Thoracic aorta (tissue), 2 donors: ENCODE data around the gene UXT. TPM values are rescaled to one million over a fixed set of nuclear protein-coding genes. Genes with fewer than 3 reads are reported as not detected.

Source experiments
- ATAC-seq: fragments of 150-250 bp; one replicate; pipeline ENCODE4 v1.8.0; 2017; ENCODE audit warnings: low read depth; ENCODE audit not compliant: insufficient number of reproducible peaks, low FRiP score
- DNase-seq: peaks from one replicate; pipeline ENCODE4 v3.0.0-alpha.2; 2020; ENCODE audit warnings: low spot score
- H3K27ac ChIP-seq, 2 donors: fragments of 200-600 bp; sonication (generic); 1 replicate in 1 of 2; 2 replicates in 1 of 2; pipeline ENCODE4 v1.5.1; 2016; ENCODE audit warnings: mild to moderate bottlenecking in 2 of 2, moderate library complexity in 2 of 2
- H3K27me3 ChIP-seq: fragments of 200-600 bp; sonication (generic); replicated peaks from 2 replicates; pipeline ENCODE4 v1.6.0; 2016; ENCODE audit warnings: mild to moderate bottlenecking; ENCODE audit not compliant: insufficient read depth
- H3K36me3 ChIP-seq: fragments of 200-600 bp; sonication (generic); one replicate; pipeline ENCODE4 v1.5.1; 2016
- H3K4me1 ChIP-seq, 2 donors: fragments of 200-600 bp; sonication (generic); 1 replicate in 1 of 2; 2 replicates in 1 of 2; pipeline versions ENCODE4 v1.5.1 to v1.6.0; 2016; ENCODE audit warnings: low read depth in 2 of 2, mild to moderate bottlenecking in 1 of 2; ENCODE audit not compliant: control insufficient read depth in 1 of 2
- H3K4me3 ChIP-seq: fragments of 200-600 bp; sonication (generic); 2 replicates; pipeline ENCODE4 v1.5.1; 2016; ENCODE audit warnings: mild to moderate bottlenecking
- H3K9me3 ChIP-seq: fragments of 200-600 bp; sonication (generic); 2 replicates; pipeline ENCODE4 v1.5.1; 2016
- total RNA-seq, 2 donors: library from RNA; depleted of rRNA; stranded (reverse); fragments of >200 nt; gene quantifications; one replicate each; pipeline versions ENCODE4 v1.1.0 to v1.2.3, GENCODE V29; 2016
- TF ChIP-seq, protein P1 (sequence below): fragments of 200-600 bp; sonication (generic); IDR thresholded peaks from one replicate; pipeline ENCODE4 v1.5.1; 2019; ENCODE audit warnings: antibody characterized with exemption

The UXT gene
- total RNA-seq, 2 donors from 2014 or later = 71.8 to 124 TPM

DNA sequence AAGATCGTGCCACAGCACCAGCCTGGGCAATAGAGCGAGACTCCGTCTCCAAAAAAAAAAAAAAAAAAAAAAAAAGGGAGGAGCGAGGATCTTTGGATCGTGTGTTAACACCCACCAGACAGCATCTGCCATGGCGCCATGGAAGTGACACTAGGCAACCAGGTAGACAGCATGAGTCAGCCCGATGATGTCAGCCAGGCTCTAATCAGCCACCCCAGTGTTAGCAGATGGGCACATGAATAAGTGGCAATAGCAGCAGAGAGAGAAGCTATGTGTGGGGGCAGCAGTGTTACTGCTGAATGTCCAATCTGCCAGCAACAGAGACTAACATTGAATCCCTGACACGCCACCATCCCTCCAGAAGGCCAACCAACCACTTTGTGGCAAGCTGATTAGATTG, 45.9 kb downstream of the UXT start:
- H3K9me3 ChIP-seq = no peaks in the 10 kb centered on the region
- H3K27ac ChIP-seq = no peak overlapping the region
- H3K36me3 ChIP-seq = no peaks in the 10 kb centered on the region
- no peak overlapping the region for H3K4me3 ChIP-seq
- TF ChIP-seq, protein P1, sequence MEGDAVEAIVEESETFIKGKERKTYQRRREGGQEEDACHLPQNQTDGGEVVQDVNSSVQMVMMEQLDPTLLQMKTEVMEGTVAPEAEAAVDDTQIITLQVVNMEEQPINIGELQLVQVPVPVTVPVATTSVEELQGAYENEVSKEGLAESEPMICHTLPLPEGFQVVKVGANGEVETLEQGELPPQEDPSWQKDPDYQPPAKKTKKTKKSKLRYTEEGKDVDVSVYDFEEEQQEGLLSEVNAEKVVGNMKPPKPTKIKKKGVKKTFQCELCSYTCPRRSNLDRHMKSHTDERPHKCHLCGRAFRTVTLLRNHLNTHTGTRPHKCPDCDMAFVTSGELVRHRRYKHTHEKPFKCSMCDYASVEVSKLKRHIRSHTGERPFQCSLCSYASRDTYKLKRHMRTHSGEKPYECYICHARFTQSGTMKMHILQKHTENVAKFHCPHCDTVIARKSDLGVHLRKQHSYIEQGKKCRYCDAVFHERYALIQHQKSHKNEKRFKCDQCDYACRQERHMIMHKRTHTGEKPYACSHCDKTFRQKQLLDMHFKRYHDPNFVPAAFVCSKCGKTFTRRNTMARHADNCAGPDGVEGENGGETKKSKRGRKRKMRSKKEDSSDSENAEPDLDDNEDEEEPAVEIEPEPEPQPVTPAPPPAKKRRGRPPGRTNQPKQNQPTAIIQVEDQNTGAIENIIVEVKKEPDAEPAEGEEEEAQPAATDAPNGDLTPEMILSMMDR = no peak
- no peaks in the 10 kb centered on the region for H3K4me1 ChIP-seq
- ATAC-seq = no peak
- no peaks in the 10 kb centered on the region for H3K27me3 ChIP-seq
- DNase-seq = no peak

DNA sequence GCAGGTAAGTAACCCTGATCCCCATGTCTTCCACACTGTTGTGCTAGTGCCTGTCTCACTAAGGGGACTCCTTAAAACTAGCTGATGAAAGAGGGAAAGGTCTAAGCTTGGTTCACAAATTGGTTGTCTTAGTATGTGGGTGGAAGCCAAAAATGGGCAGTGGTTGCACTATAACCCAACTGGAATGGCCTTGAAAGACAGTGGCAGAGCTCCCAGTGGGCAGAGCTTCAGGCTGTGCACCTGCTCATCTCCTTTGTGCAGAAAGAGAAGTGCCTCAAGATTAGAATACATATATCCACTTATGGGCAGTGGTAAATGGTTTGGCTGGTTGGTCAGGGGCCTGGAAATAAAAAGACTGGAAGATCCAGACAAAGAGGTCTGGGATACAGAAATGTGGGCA, 46.6 kb downstream of the UXT start:
- Histone ChIP-seq H3K4me1 (no peaks in the 10 kb centered on the region), H3K27ac (no peak overlapping the region), H3K27me3 (no peaks in the 10 kb centered on the region), H3K36me3 (no peaks in the 10 kb centered on the region), H3K4me3 (no peak overlapping the region), H3K9me3 (no peaks in the 10 kb centered on the region)
- ATAC-seq (no peak), DNase-seq (no peak)
- TF ChIP-seq, protein P1 = no peak

DNA sequence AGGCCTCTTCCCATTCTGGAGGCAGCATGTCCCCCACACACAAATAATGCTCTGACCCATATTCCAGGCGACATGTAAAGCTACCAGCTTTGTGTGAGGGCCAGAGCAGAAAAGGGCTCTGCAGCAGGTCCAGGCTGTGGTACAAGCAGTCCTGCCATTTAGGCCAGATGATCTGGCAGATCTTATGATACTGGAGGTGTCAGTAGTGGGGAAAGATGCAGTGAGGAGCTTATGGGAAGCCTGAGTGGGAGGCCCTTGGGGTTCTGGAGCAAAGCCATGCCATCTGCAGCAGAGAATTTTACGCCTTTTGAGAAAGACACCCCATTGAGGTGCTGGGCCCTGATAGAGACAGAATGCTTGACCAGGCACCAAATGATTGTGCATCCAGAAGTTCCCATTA, 47.1 kb downstream of the UXT start:
- Histone ChIP-seq H3K36me3 (no peaks in the 10 kb centered on the region), H3K27me3 (no peaks in the 10 kb centered on the region), H3K4me3 (no peak overlapping the region), H3K4me1 (no peaks in the 10 kb centered on the region), H3K9me3 (no peaks in the 10 kb centered on the region), H3K27ac (no peak overlapping the region)
- no peak for DNase-seq
- ATAC-seq = no peak
- TF ChIP-seq, protein P1 = no peak

DNA sequence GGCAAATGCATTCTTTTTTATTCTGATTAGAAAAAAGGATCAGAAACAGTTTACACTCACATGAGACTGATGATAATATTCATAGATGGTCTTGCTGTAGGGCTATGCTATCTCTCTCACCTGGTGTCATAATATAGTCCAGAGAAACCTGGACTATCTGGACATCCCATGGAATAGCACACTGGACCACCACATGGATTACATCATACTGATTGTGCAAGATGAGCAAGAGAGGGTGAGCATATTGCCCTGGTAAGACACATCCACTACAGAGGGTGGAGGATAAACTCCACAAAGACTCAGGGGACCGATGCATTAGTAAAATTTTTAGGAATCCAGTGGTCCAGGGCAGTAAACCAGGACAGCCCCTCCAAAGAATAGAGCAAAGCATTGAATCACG, 47.5 kb downstream of the UXT start:
- H3K9me3 ChIP-seq = no peaks in the 10 kb centered on the region
- DNase-seq (no peak), ATAC-seq (no peak)
- H3K27ac ChIP-seq = no peak overlapping the region
- TF ChIP-seq, protein P1 = no peak
- H3K4me1 ChIP-seq = no peaks in the 10 kb centered on the region
- H3K27me3 ChIP-seq = no peaks in the 10 kb centered on the region
- H3K4me3 ChIP-seq = no peak overlapping the region
- no peaks in the 10 kb centered on the region for H3K36me3 ChIP-seq

DNA sequence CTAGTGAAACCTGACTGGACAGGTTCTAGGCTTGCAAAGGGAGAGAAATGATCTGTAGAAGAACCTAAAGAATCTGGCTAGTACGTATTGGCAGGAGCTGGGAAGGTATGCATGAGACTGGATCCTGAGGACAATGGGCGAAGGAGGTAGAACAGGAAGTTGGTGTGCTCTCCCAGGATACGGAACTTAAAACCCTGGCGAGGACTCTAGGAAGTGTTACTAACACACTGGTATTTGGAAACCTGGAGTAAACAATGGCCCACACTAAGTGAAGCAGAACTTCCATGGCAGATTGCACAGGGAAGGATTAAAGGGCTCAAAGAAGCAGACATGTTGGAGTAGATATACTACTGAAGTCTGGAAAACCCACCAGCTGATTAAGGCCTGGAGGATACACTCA, 48.5 kb downstream of the UXT start:
- Histone ChIP-seq H3K4me1 (no peaks in the 10 kb centered on the region), H3K4me3 (no peak overlapping the region), H3K27me3 (no peaks in the 10 kb centered on the region), H3K36me3 (no peaks in the 10 kb centered on the region), H3K27ac (no peak overlapping the region), H3K9me3 (no peaks in the 10 kb centered on the region)
- TF ChIP-seq, protein P1 = no peak
- ATAC-seq = no peak
- no peak for DNase-seq
